Epidermal melanocyte (primary cell): ENCODE measurements around the gene CCHCR1.

ENCODE experiments used
- DNase-seq: peaks from one replicate; pipeline ENCODE4 v3.0.0; 2011; ENCODE audit warnings: low spot score; ENCODE audit not compliant: insufficient read length

The CCHCR1 gene

DNA sequence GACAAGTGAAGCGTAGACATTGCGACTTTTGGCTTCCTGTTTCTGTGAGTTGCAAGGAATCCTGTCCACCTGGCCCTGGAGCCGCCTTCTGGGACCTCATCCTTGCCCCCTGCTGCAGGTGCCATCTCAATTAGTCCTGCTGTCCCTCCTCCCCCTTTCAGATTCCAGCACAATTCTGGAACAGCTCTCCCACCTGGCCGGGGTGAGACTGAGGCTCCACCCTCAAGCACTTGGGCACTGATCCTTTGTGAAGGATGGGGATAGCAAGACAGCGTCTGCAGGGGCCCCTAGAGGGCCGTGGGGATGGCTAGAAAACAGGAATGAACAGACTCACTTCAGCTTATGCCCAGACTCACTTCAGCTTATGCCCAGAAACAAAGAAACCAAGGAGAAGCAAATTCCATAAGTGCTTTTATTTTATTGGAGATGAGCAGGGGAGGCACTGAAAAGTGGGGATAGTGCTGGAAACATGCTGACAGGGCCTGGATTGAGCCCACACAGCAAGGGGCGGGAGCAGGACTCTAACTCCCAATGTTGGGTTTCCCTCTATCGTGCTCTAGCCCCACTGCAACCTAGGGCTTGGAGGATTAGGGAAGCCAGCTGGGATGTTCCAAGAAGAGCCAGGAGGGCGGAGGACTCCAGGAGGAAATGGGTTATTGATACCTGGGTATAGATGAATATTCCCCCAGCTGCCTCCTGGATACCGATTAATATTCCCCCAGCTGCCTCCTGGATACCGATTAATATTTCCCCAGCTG is 46.6 kb downstream of the CCHCR1 start:
- no peak for DNase-seq

DNA sequence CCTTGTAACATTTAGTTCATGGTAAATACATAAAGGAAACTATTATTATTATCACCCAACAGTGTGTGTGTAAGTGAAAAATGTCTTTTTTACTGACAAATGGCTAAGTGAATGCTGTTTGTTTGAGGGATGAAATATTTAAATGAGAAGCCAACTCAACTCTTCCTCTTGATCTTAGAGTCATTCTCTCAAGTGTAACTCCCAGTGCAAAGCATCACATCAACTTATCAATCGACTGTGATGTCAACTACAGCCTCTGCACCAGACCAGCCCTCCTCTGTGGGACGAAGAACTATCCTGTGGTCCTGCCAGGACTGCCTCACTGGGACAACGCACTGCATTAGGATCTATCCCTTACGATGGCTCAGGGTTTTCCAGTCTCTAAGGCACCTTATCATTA is 50.5 kb downstream of the CCHCR1 start:
- DNase-seq = no peak

DNA sequence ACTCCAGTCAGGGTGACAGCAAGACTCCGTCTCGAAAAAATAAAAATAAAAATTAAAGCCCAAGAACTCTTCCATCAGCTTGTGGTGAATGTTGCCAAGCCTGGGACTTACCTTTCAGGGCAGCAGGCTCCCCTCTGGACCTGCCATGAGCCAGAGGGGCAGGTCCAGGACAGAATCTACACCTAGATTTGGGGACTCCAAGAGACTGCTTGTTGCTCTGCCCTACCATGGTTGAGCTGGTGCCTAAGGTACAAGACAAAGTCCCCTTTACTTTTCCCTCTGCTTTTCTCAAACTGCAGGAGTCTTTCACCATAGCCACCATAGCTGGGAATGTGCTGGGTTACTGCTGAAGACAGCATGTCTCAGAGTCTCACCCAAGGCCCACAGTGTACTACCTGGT is 54.5 kb downstream of the CCHCR1 start:
- DNase-seq = no peak

DNA sequence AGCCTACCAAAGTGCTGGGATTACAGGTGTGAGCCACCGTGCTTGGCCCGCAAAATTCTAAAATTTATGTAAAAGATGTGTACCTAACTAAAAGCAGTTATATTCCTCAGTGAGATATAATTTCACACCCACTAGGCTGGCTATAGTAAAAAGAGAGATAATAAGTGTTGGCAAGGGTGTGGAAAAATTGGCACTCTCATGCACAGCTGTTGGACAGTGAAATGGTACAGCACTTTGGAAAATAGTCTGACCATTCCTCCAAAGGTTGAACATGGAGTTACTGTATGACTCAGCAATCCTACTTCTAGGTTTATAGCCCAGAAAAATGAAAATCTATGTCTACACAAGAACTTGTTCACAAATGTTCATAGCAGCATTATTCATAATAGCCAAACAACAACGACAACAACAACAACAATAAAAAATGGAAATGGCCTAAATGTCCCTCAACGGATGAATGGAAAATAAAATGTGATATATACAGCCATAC is 59.1 kb downstream of the CCHCR1 start:
- no peak for DNase-seq

DNA sequence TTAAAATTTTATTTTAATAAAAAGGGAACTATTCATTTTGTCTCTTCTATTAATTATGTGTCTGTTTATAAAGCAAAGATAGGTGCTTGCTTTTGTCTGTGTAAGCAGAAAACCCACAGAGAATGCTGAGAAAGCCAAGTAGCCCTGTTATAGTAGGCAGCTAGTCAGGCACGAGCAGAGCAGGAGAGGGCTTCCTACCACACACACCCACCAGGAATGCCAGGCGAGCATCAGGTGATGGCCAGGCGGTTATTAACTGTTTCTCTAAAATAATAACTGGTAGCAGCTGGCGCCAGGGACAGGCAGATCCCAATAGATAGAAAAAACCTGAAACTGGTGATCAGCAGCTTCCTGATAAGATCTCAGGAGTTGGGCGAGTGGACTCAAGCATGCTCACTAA is 60.9 kb downstream of the CCHCR1 start:
- DNase-seq = no peak

DNA sequence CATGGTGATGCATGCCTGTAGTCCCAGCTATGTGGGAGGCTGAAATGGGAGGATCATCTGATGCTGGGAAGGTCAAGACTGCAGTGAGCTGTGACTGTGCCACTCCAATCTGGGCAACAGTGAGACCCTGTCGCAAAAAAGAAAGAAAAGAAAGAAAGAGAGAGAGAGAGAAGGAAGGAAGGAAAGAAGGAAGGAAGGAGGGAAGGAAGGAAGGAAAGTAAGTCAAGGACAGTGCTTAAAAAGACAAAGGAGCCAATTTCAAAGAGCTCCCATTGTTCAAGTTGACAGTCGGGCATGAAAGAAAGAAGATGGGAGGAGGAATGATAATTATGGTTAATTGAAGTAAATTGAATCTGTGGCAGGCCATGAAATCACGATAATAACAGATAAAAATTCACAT is 61.4 kb downstream of the CCHCR1 start:
- DNase-seq = no peak

DNA sequence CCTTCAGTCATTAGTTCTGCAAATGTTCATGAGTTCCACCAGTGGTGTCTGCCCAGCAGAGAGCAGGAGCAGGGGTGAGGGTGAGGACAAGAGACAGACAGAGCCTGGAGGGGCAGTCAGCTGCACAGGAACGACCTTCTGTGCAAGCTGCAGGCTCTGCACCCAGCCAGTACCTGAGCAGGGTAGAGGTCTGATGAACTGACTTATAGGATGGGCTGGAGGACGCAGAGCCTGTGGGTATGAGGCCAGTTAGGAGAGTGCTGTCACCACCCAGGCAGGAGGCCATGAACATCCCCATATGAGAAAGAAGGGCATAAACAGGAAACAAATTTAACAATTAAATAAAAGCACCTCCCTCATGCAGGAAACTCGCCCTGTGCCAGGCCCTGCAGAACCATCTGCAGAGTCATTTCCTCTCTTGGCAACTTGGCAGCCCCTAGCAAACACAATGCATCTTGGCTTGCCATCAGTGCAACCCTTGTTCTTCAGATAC is 63.2 kb downstream of the CCHCR1 start:
- DNase-seq = no peak

DNA sequence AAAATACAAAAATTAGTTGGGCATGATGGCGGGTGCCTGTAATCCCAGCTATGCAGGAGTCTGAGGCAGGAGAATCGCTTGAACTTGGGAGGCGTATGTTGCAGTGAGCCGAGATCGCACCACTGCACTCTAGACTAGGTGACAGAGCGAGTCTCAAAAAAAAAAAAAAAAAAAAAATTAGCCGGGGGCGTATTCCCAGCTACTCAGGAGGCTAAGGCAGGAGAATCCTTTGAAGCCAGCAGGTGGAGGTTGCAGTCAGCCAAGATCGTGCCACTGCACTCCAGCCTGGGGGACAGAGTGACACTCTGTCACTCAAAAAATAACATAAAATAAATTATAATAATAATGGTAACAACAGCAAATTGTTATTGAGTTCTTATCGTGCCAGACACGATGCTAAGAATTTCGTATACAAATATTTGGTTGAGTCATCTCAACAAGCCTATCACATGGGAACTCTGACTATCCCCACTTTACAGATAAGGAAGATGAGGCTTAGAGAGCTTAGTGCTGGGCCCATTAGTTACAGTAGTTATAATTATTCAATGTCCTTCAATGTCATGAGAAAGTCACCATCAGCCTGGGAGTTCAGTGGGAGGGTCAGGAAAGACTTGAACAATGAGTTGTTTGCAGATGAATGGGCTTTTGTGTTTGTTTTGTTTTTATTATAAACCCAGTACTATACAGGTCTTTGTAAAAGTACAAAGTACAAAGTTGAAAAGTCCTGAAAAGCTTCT is 64.7 kb downstream of the CCHCR1 start:
- no peak for DNase-seq
